DMS79 (cell line): ENCODE results near the gene CAMTA1.

ENCODE experiments used
- DNase-seq: peaks from one replicate; lab custom pipeline; 2025; lab: John Stamatoyannopoulos, UW

The CAMTA1 gene

GRCh38 chr1:6979003-6979613 is 193.9 kb downstream of the CAMTA1 start:
- DNase-seq, result no peak

- DNase-seq, result no peak
Observed at GRCh38 chr1:6981595-6981994, 196.3 kb downstream of the CAMTA1 start.

- no peak for DNase-seq
Observed at GRCh38 chr1:6982443-6982842, 197.2 kb downstream of the CAMTA1 start.

- no peak for DNase-seq
Observed at GRCh38 chr1:6982860-6983259, 197.6 kb downstream of the CAMTA1 start.

- DNase-seq, result no peak
Observed at GRCh38 chr1:6984536-6984935, 199.3 kb downstream of the CAMTA1 start.

- DNase-seq, result no peak
Observed at GRCh38 chr1:6984986-6985385, 199.7 kb downstream of the CAMTA1 start.

GRCh38 chr1:6985549-6986276 is 200.5 kb downstream of the CAMTA1 start:
- peak; percentile 38 for DNase-seq

- no peak for DNase-seq
Observed at GRCh38 chr1:6986281-6986680, 201.0 kb downstream of the CAMTA1 start.

GRCh38 chr1:6987940-6988339 is 202.7 kb downstream of the CAMTA1 start:
- DNase-seq, result no peak

- no peak for DNase-seq
Observed at GRCh38 chr1:6988796-6989195, 203.5 kb downstream of the CAMTA1 start.

GRCh38 chr1:6989212-6990159 is 204.2 kb downstream of the CAMTA1 start:
- no peak for DNase-seq

GRCh38 chr1:6991266-6991665 is 206.0 kb downstream of the CAMTA1 start:
- no peak for DNase-seq

- no peak for DNase-seq
Observed at GRCh38 chr1:6995789-6996188, 210.5 kb downstream of the CAMTA1 start.

GRCh38 chr1:6996371-6996770 is 211.1 kb downstream of the CAMTA1 start:
- DNase-seq, result no peak

GRCh38 chr1:6996866-6997265 is 211.6 kb downstream of the CAMTA1 start:
- no peak for DNase-seq

- no peak for DNase-seq
Observed at GRCh38 chr1:6998267-6998666, 213.0 kb downstream of the CAMTA1 start.

GRCh38 chr1:6999826-7000225 is 214.6 kb downstream of the CAMTA1 start:
- DNase-seq, result no peak

GRCh38 chr1:7000720-7001119 is 215.5 kb downstream of the CAMTA1 start:
- no peak for DNase-seq

GRCh38 chr1:7002728-7003127 is 217.5 kb downstream of the CAMTA1 start:
- DNase-seq, result no peak

- DNase-seq, result no peak
Observed at GRCh38 chr1:7003676-7004075, 218.4 kb downstream of the CAMTA1 start.

GRCh38 chr1:7004181-7004580 is 218.9 kb downstream of the CAMTA1 start:
- DNase-seq, result no peak

- no peak for DNase-seq
Observed at GRCh38 chr1:7005762-7006161, 220.5 kb downstream of the CAMTA1 start.
